ENCODE data around the gene FAM180B.
A peak's percentile ranks its signal among the peaks of the same experiment; 100 is the strongest.
"Not testable (repeated sequence)": the region's sequence is repeated elsewhere in the genome, so short reads cannot be mapped to it uniquely, and the experiment has no call there.

FAM180B gene, protein sequence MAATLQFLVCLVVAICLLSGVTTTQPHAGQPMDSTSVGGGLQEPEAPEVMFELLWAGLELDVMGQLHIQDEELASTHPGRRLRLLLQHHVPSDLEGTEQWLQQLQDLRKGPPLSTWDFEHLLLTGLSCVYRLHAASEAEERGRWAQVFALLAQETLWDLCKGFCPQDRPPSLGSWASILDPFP

DNA sequence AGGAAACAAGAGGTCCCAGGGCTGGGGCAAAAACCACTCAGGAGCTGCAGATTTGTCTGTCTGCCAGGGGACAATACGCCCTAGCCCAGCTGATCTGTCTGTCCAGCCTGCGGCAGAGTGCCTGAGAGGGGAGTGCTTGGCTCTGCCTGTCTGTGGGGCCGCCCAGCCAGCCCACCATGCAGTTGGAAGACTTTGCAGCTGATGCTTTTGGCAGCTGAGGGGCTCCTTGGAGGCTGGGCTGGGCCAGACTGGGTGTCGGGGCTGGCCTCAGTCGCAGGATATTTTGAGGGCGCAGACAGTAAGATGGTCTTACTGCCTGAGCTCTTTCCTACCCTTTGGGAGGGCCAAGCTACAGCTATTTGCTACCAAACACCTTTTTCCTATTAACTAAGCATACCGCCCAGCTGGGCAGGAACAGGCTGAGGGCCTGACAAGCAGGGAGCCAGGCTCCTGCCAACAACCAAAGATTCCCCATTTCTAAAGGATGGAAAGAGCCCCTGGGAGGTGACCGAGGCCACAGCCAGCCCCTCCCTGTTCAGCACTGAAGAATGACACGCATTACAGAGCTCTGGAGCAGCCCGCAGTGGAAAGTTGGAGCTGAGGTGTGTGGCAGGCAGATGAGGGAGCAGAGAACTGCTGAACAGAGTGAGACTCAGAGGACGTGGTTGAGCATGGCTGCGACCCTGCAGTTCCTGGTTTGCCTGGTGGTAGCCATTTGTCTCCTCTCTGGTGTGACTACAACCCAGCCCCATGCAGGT lies at the start of gene FAM180B:
Gene FAM180B, plus strand, starts transcription at position 581 of the 758 bp plus-strand sequence. Its CDS starts 91 bp downstream, at position 672.
- FAIRE-seq: no peak
- DNase-seq (ENCODE audit: insufficient read length, low spot score): no peak

DNA sequence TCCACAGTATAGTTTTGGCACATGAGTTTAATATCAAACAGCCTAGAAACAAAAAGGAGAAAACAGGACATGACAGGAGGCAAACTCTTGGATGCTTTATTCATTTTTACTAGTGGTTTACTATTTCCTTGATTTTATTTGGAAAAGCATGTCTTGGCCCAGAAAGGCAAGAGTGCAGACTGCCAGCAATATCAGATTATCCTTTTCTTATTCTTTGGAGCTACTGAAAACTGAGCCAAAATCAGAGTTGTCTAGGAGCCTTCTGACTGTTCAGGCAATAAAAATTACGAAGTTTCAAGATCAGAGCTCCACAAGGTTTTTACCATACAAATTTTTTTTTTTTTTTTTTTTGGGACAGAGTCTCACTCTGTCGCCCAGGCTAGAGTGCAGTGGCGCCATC lies 49.6 kb upstream of the FAM180B start:
- DNase-seq (ENCODE audit: insufficient read length, low spot score) (no peak), FAIRE-seq (no peak)

DNA sequence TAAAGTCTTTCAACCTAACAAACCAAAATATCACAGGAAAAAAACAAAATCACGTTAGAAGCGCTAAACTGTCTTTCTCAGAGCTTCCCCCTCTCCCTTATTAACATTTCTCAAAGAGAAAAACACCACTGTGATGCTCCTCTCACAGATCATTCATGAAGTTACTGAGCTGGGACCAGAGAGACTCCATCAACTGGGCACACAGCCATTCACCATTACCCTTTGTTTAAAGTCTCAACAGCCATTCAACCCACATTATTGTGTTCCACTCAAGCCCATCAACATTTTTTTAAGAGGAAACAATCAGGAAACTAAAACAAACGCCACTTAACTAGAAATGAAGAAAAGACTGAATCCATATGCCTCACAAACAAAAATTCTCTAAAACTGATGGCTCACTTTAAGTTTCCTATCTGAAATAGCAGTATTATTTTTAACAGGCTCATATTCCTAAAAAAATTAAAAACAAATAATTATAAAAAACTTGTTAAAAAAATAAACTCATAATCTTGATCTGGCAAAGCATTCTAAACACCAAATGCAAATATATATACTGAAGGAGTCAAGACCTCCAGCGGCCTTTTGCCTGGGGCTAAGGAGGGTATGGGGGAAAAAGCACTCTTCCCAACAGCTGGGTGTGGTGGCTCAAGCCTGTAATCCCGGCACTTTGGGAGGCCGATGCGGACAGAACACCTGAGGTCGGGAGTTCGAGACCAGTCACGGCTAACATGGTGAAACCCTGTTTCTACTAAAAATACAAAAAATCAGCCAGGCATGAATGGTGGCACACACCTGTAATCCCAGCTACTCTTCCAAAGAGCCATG lies 47.5 kb upstream of the FAM180B start:
- DNase-seq (ENCODE audit: insufficient read length, low spot score) (no peak), FAIRE-seq (no peak)

DNA sequence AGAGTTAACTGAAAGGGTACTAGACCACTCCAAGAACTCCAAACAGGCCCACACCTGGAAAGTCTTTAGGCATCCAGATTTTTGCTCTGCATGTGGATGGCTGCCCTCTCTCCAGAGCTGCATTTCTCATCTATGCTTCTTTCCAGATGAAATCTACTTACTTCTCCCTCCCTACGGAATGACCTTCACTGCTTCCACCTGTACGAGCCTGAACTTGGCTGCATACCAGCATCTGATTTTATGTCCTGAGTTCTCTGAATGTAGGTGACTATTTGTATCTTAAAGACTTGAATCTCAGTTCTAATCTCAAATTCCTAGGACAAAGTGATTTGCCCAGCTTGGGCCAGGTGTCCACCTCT lies 46.8 kb upstream of the FAM180B start:
- FAIRE-seq (no peak), DNase-seq (ENCODE audit: insufficient read length, low spot score) (no peak)

DNA sequence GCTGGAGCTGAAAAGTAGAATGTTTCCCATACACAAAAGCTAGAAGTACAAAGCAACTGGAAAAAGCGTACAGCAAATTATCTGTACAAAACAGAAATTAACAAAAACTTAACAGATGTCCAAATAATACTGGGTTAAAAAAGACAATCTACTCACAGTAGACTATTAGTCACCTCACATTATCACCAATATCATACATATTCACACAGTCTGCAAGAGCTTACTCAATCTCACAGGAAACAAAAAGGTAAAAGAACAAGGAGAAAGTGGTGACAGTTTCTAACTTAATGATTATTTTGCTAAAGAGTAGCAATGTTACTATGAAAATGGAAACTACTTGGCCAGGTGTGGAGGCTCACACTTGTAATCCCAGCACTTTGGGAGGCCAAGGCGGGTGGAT lies 45.4 kb upstream of the FAM180B start:
- DNase-seq (ENCODE audit: insufficient read length, low spot score) (no peak), FAIRE-seq (no peak)

DNA sequence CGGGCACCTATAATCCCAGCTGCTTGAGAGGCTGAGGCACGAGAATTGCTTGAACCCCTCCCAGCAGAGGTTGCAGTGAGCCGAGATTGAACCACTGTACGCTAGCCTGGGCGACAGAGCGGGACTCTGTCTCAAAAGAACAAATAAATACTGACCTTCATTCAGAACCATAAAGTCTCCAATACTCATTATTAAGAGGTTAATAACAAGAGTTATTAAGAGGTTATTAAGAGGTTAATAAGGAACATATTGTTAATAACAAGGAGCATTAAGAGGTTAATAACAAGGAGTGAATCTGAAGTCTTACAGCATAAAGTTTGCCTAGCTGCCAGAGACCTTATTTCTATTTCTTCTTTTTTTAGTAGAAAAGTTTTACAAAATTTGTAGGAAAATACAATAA lies 41.2 kb upstream of the FAM180B start:
- no peak for DNase-seq (ENCODE audit: insufficient read length, low spot score)
- FAIRE-seq: no peak

DNA sequence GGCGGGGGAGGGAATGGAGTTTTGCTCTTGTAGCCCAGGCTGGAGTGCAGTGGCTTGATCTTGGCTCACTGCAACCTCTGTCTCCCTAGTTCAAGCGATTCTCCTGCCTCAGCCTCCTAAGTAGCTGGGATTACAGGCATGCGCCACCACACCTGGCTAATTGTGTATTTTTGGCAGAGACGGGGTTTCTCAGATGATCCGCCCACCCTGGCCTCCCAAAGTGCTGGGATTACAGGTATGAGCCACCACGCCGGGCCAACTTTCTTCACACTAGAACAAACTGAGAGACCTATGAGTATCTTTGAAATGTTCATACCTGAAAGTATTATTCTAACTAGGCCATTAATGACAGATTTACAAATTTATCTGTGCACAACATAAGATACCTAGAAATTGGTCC lies 40.2 kb upstream of the FAM180B start:
- FAIRE-seq: not testable (repeated sequence)

DNA sequence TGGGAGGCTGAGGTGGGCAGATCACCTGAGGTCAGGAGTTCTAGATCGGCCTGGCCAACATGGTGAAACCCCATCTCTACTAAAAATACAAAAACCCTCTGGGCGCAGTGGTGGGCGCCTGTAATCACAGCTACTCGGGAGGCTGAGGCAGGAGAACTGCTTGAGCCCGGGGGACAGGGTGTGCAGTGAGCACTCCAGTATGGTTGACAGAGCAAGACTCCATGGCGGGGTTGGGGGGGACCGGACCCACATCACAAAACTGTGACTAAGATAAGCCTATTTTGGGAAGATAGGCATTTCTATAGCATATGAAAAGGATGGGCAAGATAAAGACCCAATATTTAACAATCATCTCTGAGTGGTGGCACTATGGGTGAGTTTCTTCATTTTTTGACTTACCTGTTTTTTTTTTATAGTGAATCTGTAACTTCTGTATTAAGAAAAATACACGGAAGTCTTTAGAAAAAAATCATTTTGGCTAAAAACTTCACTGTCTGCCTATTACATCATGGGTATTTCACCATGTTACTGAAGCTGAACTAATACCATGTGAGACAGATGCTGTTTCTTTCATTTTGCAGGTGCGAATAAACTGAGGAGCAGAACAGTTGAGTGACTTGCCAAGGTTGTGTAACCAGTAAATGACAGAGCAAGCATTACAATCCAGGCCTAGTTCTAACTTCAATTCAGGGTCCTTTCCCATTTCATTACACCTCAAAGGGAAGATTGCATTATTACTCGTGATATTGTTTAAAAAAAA lies 36.0 kb upstream of the FAM180B start:
- FAIRE-seq (no peak), DNase-seq (ENCODE audit: insufficient read length, low spot score) (no peak)

More for the DNA sequence above, 40.2 kb upstream of the FAM180B start:
- DNase-seq (ENCODE audit: insufficient read length, low spot score): not testable (repeated sequence)

DNA sequence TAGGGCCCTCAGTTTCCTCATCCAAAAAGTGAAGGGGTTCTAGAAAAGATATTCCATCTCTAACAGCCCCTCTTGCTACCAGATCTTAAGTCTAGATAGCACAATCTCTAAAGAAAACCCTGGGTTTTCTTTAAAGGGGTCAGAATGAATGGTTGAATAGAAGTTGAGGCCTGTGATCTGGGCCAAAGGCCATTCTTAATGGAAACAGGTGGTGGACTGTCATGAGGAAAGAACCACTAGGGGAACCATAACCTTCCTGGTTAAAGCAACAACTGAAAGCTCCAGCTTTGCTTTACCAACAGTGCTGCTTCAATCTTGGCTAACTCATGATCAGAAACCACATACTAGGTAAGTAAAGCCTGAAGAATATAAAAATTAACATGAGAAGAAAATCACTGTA lies 35.4 kb upstream of the FAM180B start:
- FAIRE-seq (peak; percentile 93), DNase-seq (ENCODE audit: insufficient read length, low spot score) (no peak)

DNA sequence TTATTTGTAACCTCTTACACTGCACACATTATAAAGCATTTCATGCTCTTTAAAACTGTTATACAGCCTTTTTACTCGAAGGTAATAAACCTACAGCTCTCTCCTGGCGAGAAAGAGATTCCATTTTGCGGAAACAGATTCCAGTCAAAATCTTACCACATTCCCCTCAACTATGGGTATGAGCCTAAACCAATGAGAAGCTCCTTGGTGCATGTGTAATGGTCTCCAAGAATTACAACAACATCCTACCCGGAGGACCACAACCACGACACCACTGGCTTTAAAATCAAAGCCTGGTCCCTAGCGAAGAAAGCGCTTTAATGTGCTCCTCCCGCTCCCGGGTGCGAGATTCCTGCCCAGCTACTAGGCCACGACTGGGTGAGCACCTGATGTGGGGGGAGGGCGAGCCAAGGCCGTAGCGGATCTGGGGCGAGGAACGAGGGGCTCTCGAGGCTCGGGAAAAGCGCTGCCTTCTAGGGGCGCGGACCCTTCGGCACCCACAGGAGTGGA lies 34.4 kb upstream of the FAM180B start:
- FAIRE-seq: peak; percentile 75
- no peak for DNase-seq (ENCODE audit: insufficient read length, low spot score)

DNA sequence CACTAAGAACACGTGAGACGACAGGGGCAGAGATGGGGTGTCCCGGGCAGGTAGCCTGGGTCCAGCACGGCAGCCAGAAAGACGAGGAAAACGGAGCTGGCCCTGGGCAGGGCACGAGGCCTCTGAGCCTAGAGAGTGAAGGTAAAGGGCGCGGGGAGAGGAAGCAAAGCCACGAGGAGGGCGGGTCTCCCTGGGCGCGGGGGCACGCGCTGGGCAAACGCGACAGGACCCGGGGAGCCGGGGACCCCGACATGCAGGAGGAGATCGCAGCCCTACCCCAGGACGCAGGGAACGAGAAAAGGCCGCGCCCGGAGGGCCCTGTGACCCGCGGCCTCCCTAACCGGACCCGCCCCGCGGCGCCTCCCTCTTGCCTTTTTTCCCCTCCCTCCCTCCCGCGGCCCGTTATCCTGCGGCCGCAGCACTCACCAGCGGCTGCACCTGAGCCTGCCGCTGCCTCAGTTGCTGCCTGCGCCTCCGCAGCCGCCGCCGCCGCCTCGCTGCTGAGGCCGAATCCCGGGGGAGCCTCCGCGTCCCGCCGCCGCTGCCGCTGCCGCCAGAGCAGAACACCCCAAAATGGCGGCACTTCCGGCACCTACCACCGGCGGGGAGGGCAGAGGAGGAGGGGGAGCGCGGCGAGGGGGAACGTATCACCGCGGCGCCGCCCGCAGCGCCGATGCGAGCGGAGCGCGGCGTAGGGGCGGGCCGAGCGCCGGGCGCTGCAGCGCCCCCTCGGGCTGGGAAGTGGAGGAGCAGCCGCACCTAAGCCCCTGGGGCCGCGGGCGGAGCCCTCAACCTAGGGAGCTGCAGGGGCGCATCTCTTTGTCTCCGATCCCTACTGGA lies 33.7 kb upstream of the FAM180B start, which contains the start of gene CELF1:
Gene CELF1, minus strand, starts transcription at position 567 of the 840 bp plus-strand sequence. CDS start 53,609 bp downstream, outside the sequence.
- FAIRE-seq (peak; percentile 78), DNase-seq (ENCODE audit: insufficient read length, low spot score) (peak; percentile 84)

DNA sequence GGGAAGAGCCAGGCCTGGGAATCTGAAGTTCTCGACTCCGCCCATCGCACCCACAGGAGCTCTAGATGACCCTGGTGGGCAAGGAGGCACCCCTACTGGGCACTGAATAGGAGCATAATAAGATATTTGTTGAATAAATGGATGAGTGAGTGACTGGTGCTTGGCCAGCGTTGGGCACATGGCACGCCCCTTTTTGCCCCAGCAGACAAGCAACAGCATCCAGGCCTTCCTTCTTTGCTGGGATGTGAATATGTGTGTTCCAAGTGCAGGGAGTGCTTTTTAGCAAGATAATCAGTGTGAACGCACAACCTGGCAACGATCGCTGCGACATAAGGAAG lies 33.1 kb upstream of the FAM180B start:
- DNase-seq (ENCODE audit: insufficient read length, low spot score) (no peak), FAIRE-seq (no peak)

DNA sequence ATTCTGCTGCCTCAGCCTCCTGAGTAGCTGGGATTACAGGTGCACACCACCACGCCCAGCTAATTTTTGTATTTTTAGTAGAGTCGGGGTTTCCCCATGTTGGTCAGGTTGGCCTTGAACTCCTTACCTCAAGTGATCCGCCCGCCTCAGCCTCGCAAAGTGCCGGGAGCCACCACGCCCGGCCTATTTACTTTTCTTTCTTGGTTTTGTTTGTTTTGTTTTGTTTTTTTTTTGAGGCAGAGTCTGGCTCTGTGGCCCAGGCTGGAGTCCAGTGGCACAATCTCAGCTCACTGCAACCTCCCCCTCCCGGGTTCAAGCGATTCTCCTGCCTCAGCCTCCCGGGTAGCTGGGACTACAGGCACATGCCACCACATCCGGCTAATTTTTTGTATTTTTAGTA lies 29.5 kb upstream of the FAM180B start:
- not testable (repeated sequence) for DNase-seq (ENCODE audit: insufficient read length, low spot score); FAIRE-seq

DNA sequence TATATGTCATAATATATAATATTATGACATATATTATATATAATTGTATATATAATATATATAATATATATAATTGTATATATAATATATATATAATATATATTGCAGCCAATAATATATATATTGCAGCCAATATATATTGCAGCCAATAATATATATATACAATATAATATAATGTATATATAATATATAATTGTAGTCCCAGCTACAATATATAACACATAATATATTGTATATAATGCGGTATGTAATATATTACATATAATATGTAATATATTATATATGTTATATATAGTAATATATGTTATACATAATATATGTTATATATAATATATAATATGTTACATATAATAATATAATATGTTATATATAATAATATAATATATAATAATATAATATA lies 27.8 kb upstream of the FAM180B start:
- no peak for FAIRE-seq

DNA sequence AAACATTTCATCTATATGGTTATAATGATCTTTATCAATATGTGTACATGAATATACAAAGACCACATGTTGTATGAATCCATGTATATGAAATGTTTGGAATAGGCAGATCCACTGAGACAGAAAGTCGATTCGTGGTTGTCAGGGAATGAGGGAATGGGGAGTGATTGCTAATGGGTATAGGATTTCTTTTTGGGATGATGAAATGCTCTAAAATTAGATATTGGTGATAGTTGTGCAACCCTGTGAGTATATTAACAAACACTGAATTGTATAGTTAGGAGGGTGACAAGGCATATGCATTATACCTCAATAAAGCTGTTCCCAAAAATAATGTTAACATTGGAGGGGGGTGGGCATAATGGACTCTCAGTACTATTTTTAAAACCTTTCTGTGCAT lies 26.1 kb upstream of the FAM180B start:
- DNase-seq (ENCODE audit: insufficient read length, low spot score) (no peak), FAIRE-seq (no peak)

More for the DNA sequence above, 27.8 kb upstream of the FAM180B start:
- DNase-seq (ENCODE audit: insufficient read length, low spot score): no peak

DNA sequence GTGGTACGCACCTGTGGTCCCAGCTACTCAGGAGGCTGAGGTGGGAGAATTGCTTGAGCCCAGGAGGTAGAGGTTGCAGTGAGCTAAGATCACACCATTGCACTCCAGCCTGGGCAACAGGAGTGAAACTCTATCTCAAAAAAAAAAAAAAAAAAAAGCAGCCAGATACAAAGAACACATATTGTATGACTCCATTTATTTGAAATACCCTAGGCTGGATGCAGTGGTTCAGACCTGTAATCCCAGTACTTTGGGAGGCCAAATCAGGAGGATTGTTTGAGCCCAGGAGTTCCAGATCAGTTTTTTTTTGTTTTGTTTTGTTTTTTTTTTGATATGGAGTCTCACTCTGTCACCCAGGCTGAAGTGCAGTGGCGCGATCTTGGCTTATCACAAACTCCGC lies 24.1 kb upstream of the FAM180B start:
- not testable (repeated sequence) for DNase-seq (ENCODE audit: insufficient read length, low spot score); FAIRE-seq

DNA sequence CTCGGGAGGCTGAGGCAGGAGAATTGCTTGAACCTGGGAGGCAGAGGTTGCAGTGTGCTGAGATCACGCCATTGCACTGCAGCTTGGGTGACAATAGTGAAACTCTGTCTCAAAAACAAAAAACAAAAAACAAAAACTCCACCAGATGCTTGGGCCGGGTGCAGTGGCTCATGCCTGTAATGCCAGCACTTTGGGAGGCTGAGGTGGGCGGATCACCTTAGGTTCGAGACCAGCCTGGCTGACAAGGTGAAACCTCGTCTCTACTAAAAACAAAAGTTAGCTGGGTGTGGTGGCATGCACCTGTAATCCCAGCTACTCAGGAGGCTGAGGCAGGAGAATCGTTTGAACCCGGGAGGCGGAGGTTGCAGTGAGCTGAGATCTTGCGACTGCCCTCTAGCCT lies 22.1 kb upstream of the FAM180B start:
- DNase-seq (ENCODE audit: insufficient read length, low spot score); FAIRE-seq: not testable (repeated sequence)

DNA sequence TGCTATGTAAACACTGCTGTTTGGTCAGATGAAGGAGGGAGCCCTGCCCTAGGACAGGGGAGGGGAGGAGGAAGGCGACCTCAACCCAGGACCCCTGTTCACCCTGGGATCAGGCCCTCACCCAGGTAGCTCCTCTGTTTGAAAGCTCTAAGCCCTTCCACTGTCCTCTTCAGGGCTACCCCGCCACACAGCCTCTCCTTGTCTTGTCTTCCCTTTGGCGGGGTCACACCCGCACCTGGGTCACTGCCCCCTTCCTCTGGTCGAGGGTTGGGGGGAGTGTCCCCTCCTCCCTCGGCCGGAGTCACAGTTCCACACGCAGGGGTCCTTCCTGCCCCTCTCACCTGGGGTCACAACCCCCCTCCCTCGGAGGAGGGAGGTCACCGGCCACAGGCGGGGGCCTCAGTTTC lies 21.5 kb upstream of the FAM180B start:
- DNase-seq (ENCODE audit: insufficient read length, low spot score) (no peak), FAIRE-seq (no peak)

DNA sequence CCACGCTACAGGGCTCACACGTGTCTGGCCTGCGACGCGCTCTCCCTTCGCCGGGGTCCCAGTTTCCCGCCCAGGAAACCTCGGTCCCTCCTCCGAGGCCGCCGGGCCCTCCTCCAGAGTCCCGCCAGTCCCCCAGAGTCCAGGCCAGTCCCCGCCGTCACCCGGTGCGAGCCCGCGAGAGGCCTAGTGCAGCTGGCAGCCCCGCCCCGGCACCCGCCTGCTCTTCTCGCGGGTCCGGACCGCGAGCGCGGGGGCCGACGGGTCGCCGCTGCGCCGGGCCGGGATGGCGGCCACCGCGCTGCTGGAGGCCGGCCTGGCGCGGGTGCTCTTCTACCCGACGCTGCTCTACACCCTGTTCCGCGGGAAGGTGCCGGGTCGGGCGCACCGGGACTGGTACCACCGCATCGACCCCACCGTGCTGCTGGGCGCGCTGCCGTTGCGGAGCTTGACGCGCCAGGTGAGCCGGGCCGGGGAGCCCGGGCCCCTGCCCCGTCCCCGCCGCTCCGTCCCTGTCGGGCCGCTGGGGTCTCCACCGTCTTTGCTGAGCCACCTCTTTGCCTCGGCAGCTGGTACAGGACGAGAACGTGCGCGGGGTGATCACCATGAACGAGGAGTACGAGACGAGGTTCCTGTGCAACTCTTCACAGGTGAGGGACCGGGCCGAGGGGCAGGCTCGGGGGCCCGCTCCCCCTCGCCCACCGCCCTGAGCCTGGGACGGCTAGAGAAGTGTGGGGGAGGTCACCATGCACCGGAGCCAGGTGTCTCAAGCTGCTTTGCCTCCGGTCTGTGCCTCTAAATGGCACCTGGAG lies 20.9 kb upstream of the FAM180B start, which contains the start of gene PTPMT1:
Gene PTPMT1, plus strand, starts transcription at position 260 of the 809 bp plus-strand sequence. Its CDS starts 24 bp downstream, at position 284.
- DNase-seq (ENCODE audit: insufficient read length, low spot score) (peak; percentile 61), FAIRE-seq (no peak)
